Heart right ventricle (tissue), 16 donors: ENCODE data around the gene SPOCK2. TPM values are rescaled to one million over a fixed set of nuclear protein-coding genes. Genes with fewer than 3 reads are reported as not detected.

ENCODE experiments used
- ATAC-seq, 8 donors: fragments of 200-7000 bp; cut with Tn5 transposase; one replicate each; pipeline ENCODE4 v1.9.1; 2020; ENCODE audit warnings: mild to moderate bottlenecking in 8 of 8, moderate library complexity in 8 of 8, moderate number of reproducible peaks in 1 of 8
- DNase-seq, 2 donors: peaks; one replicate each; pipeline ENCODE4 v3.0.0-alpha.2; 2020
- H3K27ac ChIP-seq, 10 donors: fragments of 200-600 bp; sonication (generic) in 2 of 10; one replicate each; pipeline versions ENCODE4 v1.5.0 to v1.8.0; 2020 to 2022; ENCODE audit warnings: mild to moderate bottlenecking in 3 of 10
- H3K27me3 ChIP-seq, 7 donors: fragments of 200-600 bp; one replicate each; pipeline ENCODE4 v1.8.0; 2021 to 2022; ENCODE audit warnings: mild to moderate bottlenecking in 2 of 7
- H3K36me3 ChIP-seq, 9 donors: fragments of 200-600 bp; sonication (generic) in 1 of 9; one replicate each; pipeline versions ENCODE4 v1.5.0 to v1.8.0; 2020 to 2022; ENCODE audit warnings: mild to moderate bottlenecking in 2 of 9
- H3K4me1 ChIP-seq, 9 donors: fragments of 200-600 bp; sonication (generic) in 1 of 9; one replicate each; pipeline versions ENCODE4 v1.5.0 to v1.8.0; 2020 to 2022; ENCODE audit warnings: mild to moderate bottlenecking in 4 of 9
- H3K4me3 ChIP-seq, 10 donors: fragments of 200-600 bp; sonication (generic) in 2 of 10; one replicate each; pipeline versions ENCODE4 v1.5.0 to v1.8.0; 2020 to 2022; ENCODE audit warnings: mild to moderate bottlenecking in 7 of 10, moderate library complexity in 2 of 10
- H3K9me3 ChIP-seq, 11 donors: fragments of 200-600 bp in 10 of 11; sonication (generic) in 2 of 11; one replicate each; pipeline versions ENCODE4 v1.5.0 to v1.8.0; 2013 to 2022; ENCODE audit warnings: mild to moderate bottlenecking in 2 of 11, control low read depth in 1 of 11, moderate library complexity in 1 of 11
- WGBS, 2 donors: extraction: QIAGEN DNeasy Blood & Tissue Kit; methylation state at CpG; one replicate each; pipeline ENCODE4 v1.1.7; 2013; ENCODE audit warnings: inconsistent platforms in 1 of 2; 5-methylcytosine and 5-hydroxymethylcytosine counted together
- intact Hi-C, 10 donors: fragments of 100-400 bp; cut with DNase I; formaldehyde crosslinking; loops; one replicate each; pipeline versions ENCODE4 v1.11.1 to v1.14.2; 2022
- polyA plus RNA-seq, 2 donors: library from polyadenylated mRNA; stranded (reverse); fragments of 200-250 nt; gene quantifications; one replicate each; pipeline ENCODE4 v1.2.3, GENCODE V29; 2013
- total RNA-seq, 10 donors: library from RNA; stranded (reverse); fragmentation: NEBNext Ultra II Directional in 3 of 10; extraction: Animal tissue kit (Norgen Biotek cat#: 25700) in 3 of 10; gene quantifications; one replicate each; pipeline versions ENCODE4 v1.2.1 to v1.2.4, GENCODE V29; 2021 to 2023
- TF ChIP-seq, protein P1 (sequence below), 9 donors: fragments of 200-600 bp; sonication (generic) in 2 of 9; IDR thresholded peaks; one replicate each; pipeline versions ENCODE4 v1.5.0 to v1.8.0; 2021 to 2022; ENCODE audit warnings: antibody characterized with exemption in 9 of 9, mild to moderate bottlenecking in 5 of 9, moderate library complexity in 1 of 9
- donor health status: Arrhythmogenic right ventricular cardiomyopathy.
- donor health status: ischemic (EF 13 %, LVEDD 7.1; RV severe dilation, severe dysfunction).
- donor health status: healthy with polysubstance abuse.
- donor health status: DM: no; HTN: yes; CAD: no.
- donor health status: DM: no; HTN: no; CAD: no.
- donor health status: ischemic (EF 25% LVEDD 6.9; RV normal size, moderate dysfunction).
- donor health status: ischemic (EF 25% LVEDD 5.7; RV mildly dilated, moderate dysfunction).
- donor health status: healthy.
- donor health status: DM: yes; HTN: yes; CAD: no.
- donor health status: Ischemic cardiomyopathy.
- donor health status: ischemic (EF 35%, LVEDD 5.7; RV mildly dilated, moderate dysfunction).
- donor health status: nonischemic (EF 11% LVEDD 7.7; RV severe dilation, severe dysfunction).
- donor health status: DM: yes; HTN: yes; CAD: no.
- donor health status: PGD.
- donor health status: ischemic (EF 29% LVEDD 5.4; RV normal size, mild dysfunction).
- donor health status: nonischemic (EF 23%, LVEDD 6.1; RV moderate dilation, normal function).

The SPOCK2 gene
- total and polyA plus RNA-seq, 12 donors: 3.5 to 13.4 (median 6.9) TPM

- no peak for ATAC-seq
- no peaks in the 10 kb centered on the region for H3K9me3 ChIP-seq
- no peak overlapping the region for H3K27ac ChIP-seq
- peaks cover 4 to 44% (median 8%) of the 10 kb centered on the region in 9 donors for H3K4me1 ChIP-seq
- intact Hi-C loops: loop anchor here in 1 of 10 donors (5.0 kb wide), 1 partner anchor 37 kb away; no protein-coding TSS in a partner anchor
- DNase-seq: no peak
- 78 to 83% methylated on average over 9 of the region's 9 CpGs for WGBS, 2 donors
- TF ChIP-seq, protein P1, sequence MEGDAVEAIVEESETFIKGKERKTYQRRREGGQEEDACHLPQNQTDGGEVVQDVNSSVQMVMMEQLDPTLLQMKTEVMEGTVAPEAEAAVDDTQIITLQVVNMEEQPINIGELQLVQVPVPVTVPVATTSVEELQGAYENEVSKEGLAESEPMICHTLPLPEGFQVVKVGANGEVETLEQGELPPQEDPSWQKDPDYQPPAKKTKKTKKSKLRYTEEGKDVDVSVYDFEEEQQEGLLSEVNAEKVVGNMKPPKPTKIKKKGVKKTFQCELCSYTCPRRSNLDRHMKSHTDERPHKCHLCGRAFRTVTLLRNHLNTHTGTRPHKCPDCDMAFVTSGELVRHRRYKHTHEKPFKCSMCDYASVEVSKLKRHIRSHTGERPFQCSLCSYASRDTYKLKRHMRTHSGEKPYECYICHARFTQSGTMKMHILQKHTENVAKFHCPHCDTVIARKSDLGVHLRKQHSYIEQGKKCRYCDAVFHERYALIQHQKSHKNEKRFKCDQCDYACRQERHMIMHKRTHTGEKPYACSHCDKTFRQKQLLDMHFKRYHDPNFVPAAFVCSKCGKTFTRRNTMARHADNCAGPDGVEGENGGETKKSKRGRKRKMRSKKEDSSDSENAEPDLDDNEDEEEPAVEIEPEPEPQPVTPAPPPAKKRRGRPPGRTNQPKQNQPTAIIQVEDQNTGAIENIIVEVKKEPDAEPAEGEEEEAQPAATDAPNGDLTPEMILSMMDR (IDR thresholded peaks at IDR 0.05): no peak
- H3K36me3 ChIP-seq: no peaks in the 10 kb centered on the region
- no peaks in the 10 kb centered on the region for H3K27me3 ChIP-seq
- H3K4me3 ChIP-seq: no peak overlapping the region
Observed at GRCh38 chr10:72039377-72039776, 49.0 kb downstream of the SPOCK2 start.

DNA sequence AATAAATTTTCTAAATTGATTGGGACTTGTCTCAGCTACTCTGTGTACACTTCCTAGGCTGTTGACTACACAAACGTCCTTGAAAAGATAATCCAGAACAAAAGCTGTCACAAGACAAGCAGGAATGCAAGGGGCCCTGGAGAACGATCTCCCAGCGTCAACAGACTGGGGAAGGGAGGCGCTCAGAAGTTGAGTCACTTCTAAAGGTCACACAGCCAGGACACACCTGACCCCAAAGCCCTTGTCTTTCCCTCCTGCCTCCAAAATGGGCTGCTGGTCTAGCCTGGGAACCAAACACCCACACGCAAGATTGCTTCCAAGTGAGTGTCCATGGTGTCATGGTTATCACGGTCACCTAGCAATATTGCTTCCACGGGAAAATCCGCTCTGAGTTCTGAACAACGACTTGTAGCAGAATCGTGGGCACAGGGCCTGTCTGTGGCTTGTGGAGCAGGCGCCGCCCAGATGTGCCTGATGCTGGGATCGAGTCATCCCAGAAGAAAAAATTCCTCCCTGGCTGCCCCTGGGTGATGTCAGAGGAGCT, 49.8 kb downstream of the SPOCK2 start:
- peaks cover 4 to 45% (median 12%) of the 10 kb centered on the region in 9 donors for H3K4me1 ChIP-seq
- TF ChIP-seq, protein P1 (IDR thresholded peaks at IDR 0.05): no peak
- WGBS, 2 donors: 70 to 74% methylated on average over 13 of the region's 13 CpGs
- intact Hi-C loops: loop anchor here in 1 of 10 donors (5.0 kb wide), 1 partner anchor 36 kb away; no protein-coding TSS in a partner anchor
- ATAC-seq: peak in 3 of 8 donors; percentile 4 to 48 (median 30)
- H3K9me3 ChIP-seq: no peaks in the 10 kb centered on the region
- no peaks in the 10 kb centered on the region for H3K27me3 ChIP-seq
- H3K27ac ChIP-seq: peak overlapping the region in 1 of 10 donors; percentile 13
- no peak for DNase-seq
- H3K36me3 ChIP-seq: no peaks in the 10 kb centered on the region
- H3K4me3 ChIP-seq: no peak overlapping the region

DNA sequence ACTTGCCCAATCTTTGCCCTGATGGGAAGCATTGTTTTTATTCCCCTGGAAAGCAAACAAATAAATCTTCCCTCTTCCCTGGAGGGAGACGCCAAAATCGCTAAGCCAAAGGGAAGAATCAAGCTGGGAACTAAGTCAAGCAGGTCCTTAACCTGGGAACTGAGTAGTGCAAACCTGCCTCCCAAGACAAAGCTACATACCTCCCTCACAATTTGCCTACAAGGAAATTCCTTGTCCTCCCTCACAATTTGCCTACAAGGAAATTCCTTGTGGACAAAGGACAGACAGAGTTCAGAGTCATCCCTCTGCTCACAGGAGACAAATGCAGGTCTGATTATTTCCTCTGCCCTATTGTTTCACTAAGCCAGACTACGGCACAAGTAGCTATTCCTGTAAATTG, 50.5 kb downstream of the SPOCK2 start:
- intact Hi-C loops: loop anchor here in 1 of 10 donors (5.0 kb wide), 1 partner anchor 36 kb away; no protein-coding TSS in a partner anchor
- no peaks in the 10 kb centered on the region for H3K9me3 ChIP-seq
- H3K27ac ChIP-seq: peak overlapping the region in 1 of 10 donors; percentile 13
- DNase-seq: no peak
- H3K27me3 ChIP-seq: no peaks in the 10 kb centered on the region
- WGBS, 2 donors: 79 to 84% methylated on average over 3 of the region's 3 CpGs
- no peaks in the 10 kb centered on the region for H3K36me3 ChIP-seq
- no peak overlapping the region for H3K4me3 ChIP-seq
- peaks cover 4 to 45% (median 12%) of the 10 kb centered on the region in 9 donors for H3K4me1 ChIP-seq
- no peak for ATAC-seq
- TF ChIP-seq, protein P1 (IDR thresholded peaks at IDR 0.05): no peak

DNA sequence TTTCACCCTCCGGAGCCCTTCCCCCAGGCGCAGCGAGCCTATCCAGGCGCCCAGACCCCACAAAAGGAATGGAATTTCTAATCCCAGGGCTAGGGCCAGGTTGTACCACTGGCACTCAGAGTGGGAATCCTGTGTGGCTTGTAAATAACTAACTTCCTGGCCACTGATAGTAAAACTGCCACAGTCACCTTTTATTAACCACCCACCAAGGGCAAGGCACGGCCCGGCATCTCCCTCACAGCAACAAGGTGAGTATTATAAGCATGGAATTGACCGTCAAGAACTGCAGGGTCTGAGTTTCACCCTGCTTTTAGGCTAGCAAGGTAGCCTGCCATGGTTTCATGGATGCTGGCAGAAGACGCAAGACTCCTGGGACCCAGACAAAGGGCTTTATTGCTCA, 51.1 kb downstream of the SPOCK2 start:
- Histone ChIP-seq H3K27me3 (no peaks in the 10 kb centered on the region), H3K36me3 (no peaks in the 10 kb centered on the region), H3K4me1 (peaks cover 4 to 45% (median 12%) of the 10 kb centered on the region in 9 donors), H3K27ac (no peak overlapping the region), H3K9me3 (no peaks in the 10 kb centered on the region), H3K4me3 (no peak overlapping the region)
- DNase-seq (no peak), ATAC-seq (no peak)
- intact Hi-C loops: loop anchor here in 1 of 10 donors (5.0 kb wide), 1 partner anchor 35 kb away; no protein-coding TSS in a partner anchor
- WGBS, 2 donors: 94 to 98% methylated on average over 8 of the region's 8 CpGs
- TF ChIP-seq, protein P1 (IDR thresholded peaks at IDR 0.05): no peak
